Measurements from ENCODE around the gene CELF3.
A peak's percentile ranks its signal among the peaks of the same experiment; 100 is the strongest.

Gene CELF3

DNA sequence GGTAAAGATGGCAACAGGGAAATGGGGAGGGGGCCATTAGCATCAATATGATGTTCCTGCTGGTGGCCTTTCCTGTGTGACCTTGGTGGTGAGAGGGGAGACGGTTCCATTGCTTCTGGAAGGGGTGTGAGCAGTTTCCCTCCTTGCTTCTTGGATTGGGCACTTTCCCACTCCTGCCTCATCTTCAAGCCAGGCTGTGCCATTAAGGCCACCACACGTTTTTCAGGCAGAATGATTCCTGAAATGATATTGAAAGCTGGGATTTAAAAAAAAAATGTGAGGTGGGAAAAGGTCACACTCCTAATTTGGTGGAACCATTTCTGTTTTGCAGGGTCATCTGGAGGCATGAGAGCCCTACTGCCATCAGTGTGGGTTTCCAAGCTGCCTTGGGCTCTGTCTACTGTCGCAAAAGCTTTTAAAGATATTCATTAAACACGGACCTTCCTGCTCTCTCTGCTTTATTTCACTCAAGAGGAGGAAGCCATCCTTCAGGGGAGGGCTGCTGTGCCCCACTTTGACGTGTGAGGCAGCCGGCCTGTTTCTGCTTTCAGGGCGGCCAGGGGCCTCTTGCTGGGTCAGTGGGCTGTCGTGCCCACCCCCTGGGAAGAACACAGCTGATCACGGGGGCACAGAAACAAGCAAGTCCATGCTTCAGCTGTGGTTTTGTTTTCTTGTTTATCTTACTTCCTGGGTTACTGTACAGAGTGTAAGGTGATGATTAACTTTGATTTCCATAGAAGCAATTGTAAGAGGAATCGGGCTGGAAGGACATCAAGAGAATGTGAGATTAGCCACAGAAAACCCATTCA lies 12.8 kb upstream of the CELF3 start:
- TF ChIP-seq ZNF274 (IDR thresholded peaks at IDR 0.05; ENCODE audit: low read depth, low read length) = no peak
- H3K4me3 ChIP-seq (ENCODE audit: low read length) = no peak overlapping the region

DNA sequence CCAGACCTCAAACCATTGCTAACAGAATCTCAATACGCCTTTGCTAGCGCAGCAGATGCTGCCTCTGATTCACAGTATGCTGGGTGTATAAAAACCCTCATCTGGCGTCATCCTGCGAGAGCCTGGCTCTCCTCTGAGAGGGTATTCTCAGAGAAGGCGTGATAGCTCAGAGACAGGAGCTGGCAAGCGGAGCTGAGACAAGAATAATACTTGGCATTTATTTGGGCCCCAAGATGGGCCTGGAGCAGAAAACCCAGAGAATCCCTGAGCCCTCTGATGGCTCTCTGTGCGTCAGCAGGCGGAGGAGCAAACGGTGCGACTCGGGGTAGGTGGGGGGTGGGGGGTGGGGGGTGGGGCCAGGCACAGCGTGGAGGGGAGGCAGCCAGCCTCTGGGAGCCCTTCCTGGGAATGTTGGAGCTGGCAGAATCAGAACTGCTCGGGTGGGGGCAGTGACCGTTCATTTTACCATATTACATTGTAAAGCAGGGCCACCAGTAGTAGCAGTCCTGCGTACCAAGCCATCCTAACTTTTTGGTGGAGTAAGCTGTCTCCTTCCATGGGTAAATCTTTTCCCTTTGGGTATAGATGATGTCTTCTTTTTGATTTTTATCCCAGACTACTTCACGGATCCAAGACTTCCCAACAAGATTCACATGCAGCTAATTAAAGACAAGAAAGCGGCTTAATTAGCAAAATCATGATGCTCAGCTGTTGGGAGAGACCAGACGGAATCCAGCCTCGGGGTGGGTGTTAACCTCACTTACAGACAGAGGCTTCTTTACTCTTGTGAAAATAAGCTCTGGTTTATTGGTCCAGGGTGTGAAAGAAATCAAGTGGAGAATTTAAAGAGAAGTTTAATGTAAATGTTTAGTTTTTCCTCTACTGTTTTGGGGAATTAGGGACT lies 11.8 kb upstream of the CELF3 start:
- no peak overlapping the region for H3K4me3 ChIP-seq (ENCODE audit: low read length)
- no peak for TF ChIP-seq ZNF274 (IDR thresholded peaks at IDR 0.05; ENCODE audit: low read depth, low read length)

DNA sequence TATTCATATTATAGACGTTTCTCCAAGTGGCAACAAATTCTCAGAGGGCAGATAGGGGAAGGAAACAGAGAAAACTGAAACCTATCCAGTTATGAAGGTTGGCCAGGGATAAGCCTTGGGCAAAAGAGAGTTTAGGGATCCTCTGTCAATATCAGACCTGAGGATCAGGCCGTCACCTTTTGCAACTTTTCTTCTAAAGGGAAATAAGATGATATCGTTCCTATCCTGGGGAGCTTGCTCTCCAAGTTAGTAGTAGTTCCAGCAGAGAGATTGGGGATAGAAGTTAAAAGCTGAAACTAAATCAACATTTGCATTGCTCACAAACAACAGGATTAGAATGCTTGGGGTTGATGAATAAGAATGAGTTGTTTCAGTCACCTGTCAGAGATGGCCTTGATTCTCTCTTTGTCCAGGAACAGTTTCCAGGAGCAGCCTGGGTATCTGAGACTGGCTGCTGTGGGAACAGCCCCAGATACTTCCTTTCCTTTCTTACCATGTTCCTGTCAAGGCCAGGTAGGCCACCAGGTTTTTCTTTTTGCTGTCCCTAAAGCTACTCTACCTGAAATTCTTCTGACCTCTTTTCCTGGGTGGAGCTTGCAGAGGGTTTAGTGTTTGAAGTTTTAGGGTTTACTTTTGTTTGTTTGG lies 7.2 kb upstream of the CELF3 start:
- H3K4me3 ChIP-seq (ENCODE audit: low read length) = no peak overlapping the region
- no peak for TF ChIP-seq ZNF274 (IDR thresholded peaks at IDR 0.05; ENCODE audit: low read depth, low read length)

DNA sequence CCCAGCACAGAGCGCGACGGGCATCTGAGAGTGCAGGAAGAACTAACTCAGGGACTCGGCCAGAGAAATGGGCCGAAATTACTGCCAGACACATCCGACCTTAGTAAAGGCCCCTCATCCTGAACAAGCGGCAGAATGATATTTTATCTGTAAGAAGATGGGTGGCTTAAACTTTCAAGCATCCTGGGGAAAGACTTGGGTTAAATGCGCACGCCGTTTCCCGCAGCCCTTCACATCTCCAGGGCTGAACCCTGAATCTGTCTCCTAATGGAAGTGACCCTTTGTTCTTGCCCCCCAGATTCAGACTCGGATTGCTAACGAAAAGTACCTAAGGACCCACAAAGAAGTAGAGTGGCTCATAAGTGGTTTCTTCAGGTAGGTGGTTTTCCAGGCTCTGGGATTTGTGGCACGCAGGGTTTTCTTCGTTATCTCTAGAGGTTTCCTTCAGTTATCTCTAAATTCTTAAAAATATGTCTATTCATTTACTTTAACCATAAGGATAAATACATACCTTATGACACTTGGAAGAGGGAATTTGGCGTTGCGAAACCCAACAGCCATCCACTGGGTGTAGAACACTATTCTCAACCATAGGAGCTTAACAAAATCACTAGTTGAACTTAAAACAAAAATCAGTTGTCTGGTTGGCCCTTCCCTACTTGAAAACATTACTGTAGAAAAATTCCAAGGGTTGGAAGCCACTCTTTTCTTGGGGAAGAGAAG lies 5.3 kb upstream of the CELF3 start:
- TF ChIP-seq ZNF274 (IDR thresholded peaks at IDR 0.05; ENCODE audit: low read depth, low read length) = no peak
- peak overlapping the region; percentile 35; the same call in 1 of the 2 replicates for H3K4me3 ChIP-seq (ENCODE audit: low read length)

DNA sequence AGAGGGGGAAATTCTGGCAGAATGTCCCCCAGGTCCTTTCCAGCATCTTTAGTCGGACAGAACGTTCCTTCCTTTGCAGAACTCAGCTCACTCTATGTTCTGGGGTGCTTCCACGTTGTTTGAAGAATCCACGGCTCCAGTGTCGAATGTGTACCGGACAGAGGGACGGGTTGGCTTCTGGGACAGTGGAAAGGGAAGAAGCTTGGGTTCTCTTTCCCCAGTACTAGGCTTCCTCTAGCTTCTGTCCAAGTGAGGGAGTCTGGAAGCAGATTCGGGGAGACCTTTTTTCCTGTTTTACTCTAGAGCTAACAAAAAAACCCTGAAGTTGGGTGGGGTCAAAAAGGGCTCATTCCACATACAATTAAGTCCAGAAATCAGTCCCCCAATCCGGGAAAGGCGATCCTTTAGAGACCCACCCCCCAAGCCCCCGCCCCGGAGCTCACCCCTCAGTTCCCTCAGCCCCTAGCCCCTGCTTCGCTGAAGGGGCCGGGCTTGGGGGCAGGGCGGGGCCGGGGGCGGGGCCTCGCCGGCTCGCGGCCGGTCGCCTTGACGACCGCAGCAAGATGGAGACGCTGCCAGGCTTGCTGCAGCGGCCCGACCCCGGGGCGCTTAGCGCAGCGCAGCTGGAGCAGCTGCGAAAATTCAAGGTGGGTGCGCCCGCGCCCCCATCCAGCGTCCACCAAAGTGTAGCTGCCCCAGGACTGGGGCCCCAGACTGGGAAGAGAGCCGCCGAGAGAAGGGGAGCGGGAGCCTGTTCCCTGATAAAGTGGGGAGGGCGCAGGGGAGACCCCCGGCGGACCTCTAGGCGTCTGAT lies 4.6 kb upstream of the CELF3 start, which contains the start of gene RIIAD1:
Gene RIIAD1, plus strand, starts transcription at position 549 of the 814 bp plus-strand sequence. Its CDS starts 15 bp downstream, at position 564.
- TF ChIP-seq ZNF274 (IDR thresholded peaks at IDR 0.05; ENCODE audit: low read depth, low read length) = no peak
- peak within 1 kb of the TSS; percentile 71; the same call in 1 of the 2 replicates for H3K4me3 ChIP-seq (ENCODE audit: low read length)

DNA sequence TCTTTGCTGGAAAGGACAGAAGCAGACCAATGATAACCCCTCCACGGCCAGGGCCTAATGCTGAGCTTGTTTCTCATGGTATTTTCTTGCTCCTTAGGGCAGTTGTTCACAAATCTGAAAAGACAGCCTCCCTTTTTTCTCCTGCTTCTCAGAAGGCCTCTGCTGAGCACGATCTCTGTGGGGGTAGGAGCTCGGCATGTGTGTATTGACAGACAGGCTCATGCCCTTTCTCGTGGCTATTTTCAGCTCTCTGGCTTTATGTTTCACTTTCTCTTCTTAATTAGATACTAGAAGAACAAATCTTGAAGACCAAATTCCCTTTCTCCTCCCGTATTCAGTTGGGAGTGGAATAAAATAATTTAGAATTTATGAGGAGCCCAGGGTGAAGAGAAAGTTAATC lies 4.0 kb upstream of the CELF3 start:
- TF ChIP-seq ZNF274 (IDR thresholded peaks at IDR 0.05; ENCODE audit: low read depth, low read length) = no peak
- peak overlapping the region; percentile 71; the same call in 1 of the 2 replicates for H3K4me3 ChIP-seq (ENCODE audit: low read length)

DNA sequence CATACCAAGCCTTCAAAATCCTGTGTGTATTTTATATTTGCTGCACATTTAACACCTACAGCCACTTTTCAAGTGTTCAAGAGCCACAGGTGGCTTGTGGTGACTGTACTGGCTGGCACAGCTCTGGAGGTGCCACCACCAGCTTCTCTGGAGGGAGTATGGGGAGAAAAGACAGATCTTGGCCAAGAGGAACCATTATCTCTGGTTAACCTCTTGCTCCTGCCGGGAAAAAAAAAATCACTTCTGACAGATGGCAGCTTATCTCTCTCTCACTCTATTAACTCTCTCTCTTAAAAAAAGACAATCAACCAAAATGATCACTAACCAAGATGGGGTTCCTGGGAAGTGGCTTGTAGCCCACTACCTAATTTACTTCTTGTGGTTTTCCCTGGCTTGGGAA lies 3.5 kb upstream of the CELF3 start:
- no peak overlapping the region; the same call in 1 of the 2 replicates for H3K4me3 ChIP-seq (ENCODE audit: low read length)
- no peak for TF ChIP-seq ZNF274 (IDR thresholded peaks at IDR 0.05; ENCODE audit: low read depth, low read length)

DNA sequence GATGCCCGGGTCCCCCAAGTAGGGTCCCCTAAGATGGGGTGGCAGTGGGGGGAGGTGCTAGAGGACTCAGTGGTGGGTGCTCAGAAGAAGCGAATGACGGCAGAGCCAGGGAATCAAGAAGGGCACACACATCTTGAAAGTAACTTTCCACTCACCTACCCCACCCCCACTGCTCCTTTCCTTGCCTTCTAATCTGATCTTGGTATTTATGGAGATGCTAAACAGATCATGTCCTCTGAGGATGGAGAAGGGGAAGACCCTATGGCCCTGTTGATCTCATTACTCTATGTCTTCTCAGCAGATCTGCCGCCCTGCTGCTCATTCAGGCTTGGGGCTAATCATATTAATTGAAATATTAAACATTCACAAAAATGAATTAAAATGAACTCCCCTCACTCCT lies 2.1 kb upstream of the CELF3 start:
- TF ChIP-seq ZNF274 (IDR thresholded peaks at IDR 0.05; ENCODE audit: low read depth, low read length) = no peak
- no peak overlapping the region for H3K4me3 ChIP-seq (ENCODE audit: low read length)

DNA sequence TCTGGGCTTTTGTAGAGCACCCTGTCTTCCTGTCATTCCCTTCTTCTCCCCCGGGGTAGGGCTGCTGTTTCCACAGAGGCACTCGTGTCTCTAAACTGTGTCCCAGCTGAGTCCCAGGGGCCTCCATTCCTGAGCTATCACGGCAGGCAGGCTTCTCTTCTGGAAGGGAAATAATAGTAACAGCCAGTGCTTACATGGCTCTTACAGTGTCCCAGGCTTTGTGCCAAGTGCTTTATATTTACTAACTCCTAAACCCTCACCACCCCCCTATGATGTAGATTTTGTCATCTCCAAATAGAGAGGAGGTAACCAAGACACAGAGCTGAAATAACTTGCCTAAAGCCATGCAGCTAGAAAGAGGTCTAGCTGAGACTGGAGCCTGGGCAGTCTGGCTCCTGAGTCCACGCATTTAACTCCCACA lies 1.4 kb upstream of the CELF3 start:
- no peak for TF ChIP-seq ZNF274 (IDR thresholded peaks at IDR 0.05; ENCODE audit: low read depth, low read length)
- H3K4me3 ChIP-seq (ENCODE audit: low read length) = no peak overlapping the region

DNA sequence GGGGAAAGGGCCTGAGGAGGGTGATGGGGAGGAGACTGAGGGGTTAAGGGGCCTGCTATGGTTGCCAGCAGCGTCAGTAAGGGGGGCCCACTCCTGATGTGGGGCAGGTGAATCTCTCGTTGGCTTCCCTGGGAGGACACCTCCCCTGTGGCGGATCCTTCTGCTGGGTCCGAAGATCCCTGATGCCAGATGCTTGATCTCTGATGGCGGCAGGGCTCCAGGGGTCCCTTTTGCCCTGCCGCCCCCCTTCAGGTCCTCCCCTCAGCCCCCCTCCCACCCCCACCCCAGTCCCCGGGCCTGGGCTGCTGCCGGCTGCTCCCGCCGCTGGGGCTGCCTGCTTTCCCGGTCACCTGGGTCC lies 219 bp downstream of the CELF3 start:
- no peak overlapping the region for H3K4me3 ChIP-seq (ENCODE audit: low read length)
- TF ChIP-seq ZNF274 (IDR thresholded peaks at IDR 0.05; ENCODE audit: low read depth, low read length) = no peak

DNA sequence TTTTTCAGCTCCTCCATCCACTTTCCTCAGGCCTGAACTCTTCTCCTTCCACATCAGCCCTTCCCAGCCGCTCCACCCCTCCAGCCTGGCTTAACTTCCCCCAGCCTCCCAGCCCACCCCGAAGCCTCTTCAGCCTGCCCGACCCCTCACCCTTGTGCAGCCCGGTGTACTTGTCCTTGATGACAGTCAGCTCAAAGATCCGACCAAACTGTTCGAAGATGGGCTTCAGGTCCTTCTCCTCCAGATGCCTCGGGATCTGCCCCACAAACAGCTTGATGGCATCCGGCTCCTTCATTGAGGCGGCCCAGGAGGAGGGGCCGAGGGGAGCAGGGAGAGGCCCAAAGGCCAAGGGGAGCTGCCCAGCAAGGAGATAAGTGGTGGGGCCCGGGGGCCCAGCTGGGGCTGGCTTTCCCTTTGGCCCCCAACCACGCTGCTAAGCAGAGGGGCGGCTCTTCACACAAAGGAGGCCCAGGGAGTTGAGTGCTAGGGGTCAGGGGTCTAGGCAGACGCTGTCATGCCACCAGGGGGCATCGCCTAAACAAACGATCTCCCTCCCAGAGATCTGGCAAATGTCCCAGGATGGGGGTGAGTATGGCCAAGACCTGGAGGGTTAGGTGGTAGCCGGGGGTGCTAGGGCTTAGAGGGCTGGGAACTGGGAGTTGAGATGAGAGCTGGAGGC lies 738 bp downstream of the CELF3 start:
- TF ChIP-seq ZNF274 (IDR thresholded peaks at IDR 0.05; ENCODE audit: low read depth, low read length) = no peak
- no peak overlapping the region for H3K4me3 ChIP-seq (ENCODE audit: low read length)

Measured in GM08714 (cell line).